GM21360 (cell line): Measurements from ENCODE around the gene GAB2.

Source experiments
- ATAC-seq: cut with Tn5 transposase; IDR thresholded peaks from one replicate; pipeline ENCODE4 v1.9.1; 2021; ENCODE audit warnings: mild to moderate bottlenecking, moderate library complexity; ENCODE audit not compliant: unreplicated experiment

The GAB2 gene

DNA sequence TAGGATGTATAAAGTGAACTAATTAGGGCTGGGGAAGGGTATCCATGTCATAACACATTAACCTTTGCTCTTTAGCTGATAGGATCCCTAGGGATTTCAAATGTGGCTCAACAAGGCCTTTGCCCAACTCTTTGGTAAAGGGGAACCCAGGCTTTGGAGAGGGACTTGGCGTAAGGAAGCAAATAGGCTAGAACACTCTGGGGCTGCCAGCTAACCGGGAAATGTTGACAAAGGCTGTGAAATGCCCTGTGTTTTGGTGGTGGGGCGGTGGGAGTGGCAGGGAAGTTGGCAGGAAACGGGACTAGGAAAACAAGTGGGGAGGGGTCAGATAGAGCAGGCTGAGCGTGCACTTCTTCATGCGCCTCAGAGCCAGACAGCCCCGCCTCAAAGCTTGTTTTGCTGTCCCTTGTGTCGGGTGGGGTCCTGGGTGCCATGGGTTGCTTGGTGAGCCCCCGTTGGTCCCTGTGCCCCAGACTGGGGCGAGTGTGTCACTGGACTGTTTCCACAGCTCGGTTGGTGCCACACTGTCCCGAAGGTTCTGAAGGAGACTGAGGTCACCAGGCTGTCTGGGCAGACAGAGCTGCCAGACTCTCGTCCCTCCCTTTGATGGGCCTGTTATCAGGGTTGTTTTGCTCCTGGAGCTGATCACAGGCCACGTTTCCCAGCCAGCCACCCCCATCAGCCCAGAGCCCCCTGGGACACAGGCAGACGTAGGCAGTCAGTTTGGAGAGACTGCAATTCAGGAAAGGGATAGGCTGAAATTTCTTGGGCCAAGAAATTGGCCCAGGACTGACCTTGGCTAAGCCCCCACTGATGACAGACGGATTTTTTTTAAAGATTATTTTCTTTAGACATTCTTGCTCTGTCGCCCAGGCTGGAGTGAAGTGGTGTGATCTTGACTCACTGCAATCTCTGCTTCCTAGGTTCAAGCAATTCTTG, 248.8 kb downstream of the GAB2 start:
- no peak for ATAC-seq

DNA sequence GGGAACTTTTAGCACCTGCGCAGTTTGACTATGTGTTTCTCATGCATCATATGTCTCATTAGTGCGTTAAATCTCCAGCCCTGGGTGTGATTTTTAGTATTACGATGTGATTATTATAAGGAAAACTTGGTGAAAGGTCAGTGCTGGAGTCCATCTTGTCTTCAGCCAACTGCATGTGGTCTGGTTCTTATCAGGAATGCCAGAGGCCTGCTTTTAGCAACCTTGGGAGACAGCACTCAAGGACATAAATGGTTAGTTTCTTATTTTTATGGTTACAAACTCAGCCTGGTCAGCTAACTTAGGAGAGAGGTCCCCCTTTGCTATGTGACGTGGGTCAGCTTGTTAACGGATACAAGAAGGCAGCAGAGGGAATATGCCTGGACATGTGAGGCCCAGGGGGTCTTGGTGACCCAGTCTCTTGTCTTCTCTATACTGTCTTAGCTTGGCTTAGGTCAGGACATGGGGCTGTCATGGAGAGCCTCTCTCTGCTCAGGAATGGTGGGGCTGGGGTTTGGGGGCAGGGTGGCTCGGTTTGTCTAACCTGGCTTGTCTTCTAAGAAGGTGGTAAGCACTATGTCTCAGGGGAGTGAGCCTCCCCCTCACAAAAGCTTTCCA, 250.7 kb downstream of the GAB2 start:
- no peak for ATAC-seq
